K562 (cell line): ENCODE results near the gene SART1. TPM values are rescaled to one million over a fixed set of nuclear protein-coding genes. Genes with fewer than 3 reads are reported as not detected.

Experiments used
- ARHGAP35 ChIP-seq: fragments of 450-650 bp; IDR thresholded peaks from 2 replicates; pipeline ENCODE4 v1.6.1; 2018; ENCODE audit not compliant: partially characterized antibody
- ARID1B ChIP-seq: fragments of 450-650 bp; IDR thresholded peaks from 2 replicates; pipeline ENCODE4 v1.6.1; 2016; ENCODE audit warnings: antibody characterized with exemption, mild to moderate bottlenecking, inconsistent platforms
- CBFA2T2 ChIP-seq: fragments of 450-650 bp; conservative IDR thresholded peaks from 2 replicates; pipeline ENCODE4 v1.6.1; 2017; ENCODE audit warnings: mild to moderate bottlenecking
- CBFA2T3 ChIP-seq: fragments of 450-650 bp; IDR thresholded peaks from 2 replicates; pipeline ENCODE4 v1.6.1; 2017
- CUX1 ChIP-seq: fragments of 200-800 bp; sonication (Bioruptor generic); IDR thresholded peaks from 2 replicates; pipeline ENCODE4 v1.6.1; 2016; ENCODE audit warnings: missing genetic modification characterization, missing compliant biosample characterization
- DPF2 ChIP-seq: fragments of 450-650 bp; IDR thresholded peaks from 2 replicates; pipeline ENCODE4 v1.6.1; 2016
- FOXM1 ChIP-seq, 2 experiments: fragments of 450-650 bp in 1 of 2; sonication (generic) in 1 of 2; formaldehyde crosslinking in 1 of 2; IDR thresholded peaks; 2 replicates each; pipeline versions ENCODE4 v1.6.1 to v1.9.0; 2017 to 2022; ENCODE audit warnings: low read depth in 2 of 2, mild to moderate bottlenecking in 2 of 2, missing genetic modification reagents in 1 of 2, moderate library complexity in 1 of 2
- FUS ChIP-seq: fragments of 200-400 bp; formaldehyde crosslinking; optimal IDR thresholded peaks from 2 replicates; pipeline ENCODE3; 2017; ENCODE audit warnings: low read depth, low read length
- HSF4 ChIP-seq: fragments of 250-450 bp; sonication (Bioruptor Pico); IDR thresholded peaks from 2 replicates; pipeline ENCODE4 v2.1.2; 2022; ENCODE audit warnings: mild to moderate bottlenecking, moderate library complexity, borderline replicate concordance
- MTA2 ChIP-seq: fragments of 450-650 bp; IDR thresholded peaks from 2 replicates; pipeline ENCODE4 v1.6.1; 2016; ENCODE audit warnings: low read depth
- NCOR1 ChIP-seq: fragments of 450-650 bp; IDR thresholded peaks from 2 replicates; pipeline ENCODE4 v1.6.1; 2016; ENCODE audit warnings: mild to moderate bottlenecking, moderate library complexity
- NFIC ChIP-seq: fragments of 450-650 bp; IDR thresholded peaks from 2 replicates; pipeline ENCODE4 v1.6.1; 2017; ENCODE audit warnings: mild to moderate bottlenecking, inconsistent platforms
- PML ChIP-seq: IDR thresholded peaks from 2 replicates; pipeline ENCODE4 v1.6.1; 2012; ENCODE audit warnings: low read length, inconsistent platforms
- RCOR1 ChIP-seq, 2 experiments: IDR thresholded peaks; 2 replicates each; pipeline ENCODE4 v1.6.1; 2012; ENCODE audit warnings: low read depth in 2 of 2, low read length in 2 of 2, borderline replicate concordance in 1 of 2, improper control_type of control experiment in 1 of 2
- SMARCA4 ChIP-seq: fragments of 450-650 bp; IDR thresholded peaks from 2 replicates; pipeline ENCODE4 v1.6.1; 2016
- SMARCE1 ChIP-seq: fragments of 450-650 bp; IDR thresholded peaks from 2 replicates; pipeline ENCODE4 v1.7.1; 2016; ENCODE audit warnings: mild to moderate bottlenecking
- STAT5A ChIP-seq: IDR thresholded peaks from 2 replicates; pipeline ENCODE4 v1.6.1; 2012; ENCODE audit warnings: low read length, inconsistent platforms, borderline replicate concordance
- TAL1 ChIP-seq: fragments of 450-650 bp; IDR thresholded peaks from 2 replicates; pipeline ENCODE4 v1.6.1; 2016; ENCODE audit warnings: mild to moderate bottlenecking
- TCF3 ChIP-seq: sonication (generic); formaldehyde crosslinking; IDR thresholded peaks from 2 replicates; pipeline ENCODE4 v1.4.0; 2020; ENCODE audit warnings: mild to moderate bottlenecking, missing genetic modification reagents
- TEAD4 ChIP-seq, 2 experiments: sonication (generic) in 1 of 2; formaldehyde crosslinking in 1 of 2; IDR thresholded peaks; 2 replicates each; pipeline versions ENCODE4 v1.6.1 to v1.8.0; 2012 to 2022; ENCODE audit warnings: borderline replicate concordance in 1 of 2, inconsistent platforms in 1 of 2, low read length in 1 of 2, mild to moderate bottlenecking in 1 of 2, missing genetic modification reagents in 1 of 2
- TRIM24 ChIP-seq, 2 experiments: fragments of 450-650 bp; IDR thresholded peaks; 2 replicates each; pipeline ENCODE4 v1.6.1; 2016
- ZNF384 ChIP-seq: IDR thresholded peaks from 2 replicates; pipeline ENCODE4 v1.6.1; 2012; ENCODE audit warnings: low read depth, low read length, improper control_type of control experiment
- polyA plus RNA-seq, 8 experiments: library from polyadenylated mRNA; depleted of rRNA in 4 of 8; stranded (reverse) in 5 of 8; unstranded in 3 of 8; fragments of >200 nt; fragmentation: Nextera tagmentation in 2 of 8; fragmentation: Illumina TruSeq in 1 of 8; extraction: Ambion mirVana in 2 of 8; extraction: Trizol in 1 of 8; gene quantifications; 2 replicates each; pipeline versions ENCODE4 v1.2.1 to v1.2.3, GENCODE V29; 2011 to 2014; ENCODE audit warnings: inconsistent platforms in 1 of 8, missing spikeins in 1 of 8
- total RNA-seq, 7 experiments: library from RNA; depleted of rRNA in 6 of 7; stranded (reverse); fragments of >200 nt in 6 of 7; fragmentation: Illumina TruSeq in 2 of 7; extraction: Trizol in 2 of 7; gene quantifications; 2 replicates each; pipeline versions ENCODE4 v1.2.1 to v1.2.3, GENCODE V29; 2011 to 2021; ENCODE audit warnings: low replicate concordance in 1 of 7
- TF ChIP-seq, protein P1 (sequence below): fragments of 250-450 bp; sonication (Bioruptor Pico); IDR thresholded peaks from 2 replicates; pipeline ENCODE4 v1.4.0; 2020
- TF ChIP-seq, protein P2 (sequence below): fragments of 200-800 bp; sonication (Bioruptor generic); IDR thresholded peaks from 2 replicates; pipeline ENCODE4 v1.6.1; 2017; ENCODE audit warnings: missing genetic modification characterization, missing compliant biosample characterization

SART1 gene
- total and polyA plus RNA-seq, 9 of the 15 experiments (the other 6 are each of a cell fraction or from before 2014, with no cell fraction given), result 4.8 to 84.1 (median 31.7) TPM

DNA sequence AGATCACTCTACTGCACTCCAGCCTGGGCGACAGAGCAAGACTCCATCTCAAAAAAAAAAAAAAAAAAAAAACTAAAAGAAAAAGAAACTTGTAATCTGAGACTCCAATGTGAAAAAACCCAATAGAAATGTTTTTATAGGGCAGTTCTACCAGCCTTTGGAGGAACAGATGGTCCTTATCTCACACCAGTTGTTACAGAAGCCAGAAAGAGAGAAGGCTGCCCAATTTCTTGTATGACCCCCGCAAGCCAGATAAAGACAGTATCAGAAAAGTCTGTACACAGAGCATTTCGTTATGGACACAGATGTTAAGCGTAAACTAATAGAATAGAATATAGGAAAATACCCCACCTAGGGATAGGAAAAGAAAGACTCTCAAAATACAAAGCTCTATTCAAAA, 27.5 kb upstream of the SART1 start (continued):
- peak; percentile 80 for TF ChIP-seq TCF3
- peak; percentile 76 for TF ChIP-seq ZNF384
- TF ChIP-seq, protein P1, sequence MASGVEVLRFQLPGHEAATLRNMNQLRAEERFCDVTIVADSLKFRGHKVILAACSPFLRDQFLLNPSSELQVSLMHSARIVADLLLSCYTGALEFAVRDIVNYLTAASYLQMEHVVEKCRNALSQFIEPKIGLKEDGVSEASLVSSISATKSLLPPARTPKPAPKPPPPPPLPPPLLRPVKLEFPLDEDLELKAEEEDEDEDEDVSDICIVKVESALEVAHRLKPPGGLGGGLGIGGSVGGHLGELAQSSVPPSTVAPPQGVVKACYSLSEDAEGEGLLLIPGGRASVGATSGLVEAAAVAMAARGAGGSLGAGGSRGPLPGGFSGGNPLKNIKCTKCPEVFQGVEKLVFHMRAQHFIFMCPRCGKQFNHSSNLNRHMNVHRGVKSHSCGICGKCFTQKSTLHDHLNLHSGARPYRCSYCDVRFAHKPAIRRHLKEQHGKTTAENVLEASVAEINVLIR (CRISPR knock-in tag), result no peak
- peak; percentile 95 for TF ChIP-seq CBFA2T3
- peak; percentile 86 for TF ChIP-seq NCOR1
- peak; percentile 60; the same call in 1 of the 2 replicates for TF ChIP-seq CUX1 (CRISPR knock-in tag)
- TF ChIP-seq ARID1B, result peak; percentile 84
- TF ChIP-seq FUS, result no peak
- peak; percentile 58; the same call in 1 of the 2 replicates for TF ChIP-seq FOXM1 (IDR thresholded peaks at IDR 0.05; ENCODE audit: low read depth)
- no peak for TF ChIP-seq FOXM1 (CRISPR knock-in tag; IDR thresholded peaks at IDR 0.05; ENCODE audit: low read depth)
- peak; percentile 74 for TF ChIP-seq NFIC
- TF ChIP-seq TRIM24 (IDR thresholded peaks at IDR 0.05), result peak; percentile 75 to 78
- peak; percentile 58 for TF ChIP-seq PML
- TF ChIP-seq, protein P2, sequence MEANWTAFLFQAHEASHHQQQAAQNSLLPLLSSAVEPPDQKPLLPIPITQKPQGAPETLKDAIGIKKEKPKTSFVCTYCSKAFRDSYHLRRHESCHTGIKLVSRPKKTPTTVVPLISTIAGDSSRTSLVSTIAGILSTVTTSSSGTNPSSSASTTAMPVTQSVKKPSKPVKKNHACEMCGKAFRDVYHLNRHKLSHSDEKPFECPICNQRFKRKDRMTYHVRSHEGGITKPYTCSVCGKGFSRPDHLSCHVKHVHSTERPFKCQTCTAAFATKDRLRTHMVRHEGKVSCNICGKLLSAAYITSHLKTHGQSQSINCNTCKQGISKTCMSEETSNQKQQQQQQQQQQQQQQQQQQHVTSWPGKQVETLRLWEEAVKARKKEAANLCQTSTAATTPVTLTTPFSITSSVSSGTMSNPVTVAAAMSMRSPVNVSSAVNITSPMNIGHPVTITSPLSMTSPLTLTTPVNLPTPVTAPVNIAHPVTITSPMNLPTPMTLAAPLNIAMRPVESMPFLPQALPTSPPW (CRISPR knock-in tag), result peak; percentile 49; the same call in 1 of the 2 replicates
- TF ChIP-seq DPF2, result peak; percentile 69
- TF ChIP-seq TAL1, result peak; percentile 80
- 0 out of 2 replicates have a peak, but pooled peaks have one; percentile 11 for TF ChIP-seq SMARCE1
- TF ChIP-seq CBFA2T2, result peak; percentile 93
- no peak for TF ChIP-seq ARHGAP35
- TF ChIP-seq TEAD4 (IDR thresholded peaks at IDR 0.05; ENCODE audit: low read length), result peak; percentile 84
- no peak for TF ChIP-seq TEAD4 (CRISPR knock-in tag; IDR thresholded peaks at IDR 0.05; ENCODE audit: borderline replicate concordance)
- TF ChIP-seq RCOR1 (IDR thresholded peaks at IDR 0.05; ENCODE audit: borderline replicate concordance in 1 of 2, low read depth in 2 of 2, low read length in 2 of 2), result 0 out of 4 replicates have a peak, but pooled peaks of 1 of the 2 experiments have one; percentile 6
- TF ChIP-seq SMARCA4, result peak; percentile 73
- TF ChIP-seq HSF4, result no peak
- peak; percentile 65 for TF ChIP-seq MTA2
- TF ChIP-seq STAT5A, result peak; percentile 40; the same call in 1 of the 2 replicates
- TF ChIP-seq, all 486 proteins: peak for 29
